GM18868 (cell line): Measurements from ENCODE around the gene NEUROD1.
A peak's percentile ranks its signal among the peaks of the same experiment; 100 is the strongest.

ENCODE experiments used
- ATAC-seq: cut with Tn5 transposase; IDR thresholded peaks from one replicate; pipeline ENCODE4 v1.9.1; 2021; ENCODE audit warnings: mild to moderate bottlenecking, moderate library complexity; ENCODE audit not compliant: unreplicated experiment

The NEUROD1 gene

GRCh38 chr2:181643151-181643550 is 37.2 kb downstream of the NEUROD1 start:
- ATAC-seq, result no peak

- ATAC-seq, result no peak
Observed at GRCh38 chr2:181642086-181642485, 38.2 kb downstream of the NEUROD1 start.

GRCh38 chr2:181639686-181640085 is 40.6 kb downstream of the NEUROD1 start:
- ATAC-seq, result no peak

DNA sequence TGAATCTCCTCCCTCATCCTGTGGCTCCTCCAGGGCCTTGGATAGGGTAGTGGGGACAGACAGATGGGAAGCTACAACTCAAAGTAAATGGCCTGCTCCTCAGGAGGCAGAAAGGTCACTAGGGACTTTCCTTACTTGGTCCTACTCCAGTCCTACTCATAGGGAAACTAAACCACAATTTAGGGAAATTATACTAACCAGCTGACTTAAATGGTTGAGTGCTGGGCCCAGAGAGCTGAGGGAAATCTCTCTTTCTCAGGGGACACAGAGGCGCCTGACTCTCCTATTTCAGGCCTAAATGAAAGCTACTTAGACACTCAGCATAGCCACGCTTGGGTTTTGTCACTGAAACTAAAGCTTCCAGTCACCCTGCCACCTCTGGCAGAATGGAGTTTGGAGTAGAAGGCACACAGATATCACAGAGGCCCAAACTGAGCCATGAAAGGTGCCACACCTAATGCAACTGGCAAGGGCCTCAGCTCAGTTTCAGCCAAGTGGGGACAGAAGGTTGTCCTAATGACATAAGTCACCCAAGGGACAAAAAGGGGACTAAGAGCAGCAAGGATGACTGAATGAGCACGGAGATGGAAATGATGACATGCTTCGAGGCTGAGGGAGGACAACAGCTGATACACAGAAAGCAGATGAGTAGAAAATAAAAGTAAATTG is 47.5 kb downstream of the NEUROD1 start:
- peak; percentile 82 for ATAC-seq

DNA sequence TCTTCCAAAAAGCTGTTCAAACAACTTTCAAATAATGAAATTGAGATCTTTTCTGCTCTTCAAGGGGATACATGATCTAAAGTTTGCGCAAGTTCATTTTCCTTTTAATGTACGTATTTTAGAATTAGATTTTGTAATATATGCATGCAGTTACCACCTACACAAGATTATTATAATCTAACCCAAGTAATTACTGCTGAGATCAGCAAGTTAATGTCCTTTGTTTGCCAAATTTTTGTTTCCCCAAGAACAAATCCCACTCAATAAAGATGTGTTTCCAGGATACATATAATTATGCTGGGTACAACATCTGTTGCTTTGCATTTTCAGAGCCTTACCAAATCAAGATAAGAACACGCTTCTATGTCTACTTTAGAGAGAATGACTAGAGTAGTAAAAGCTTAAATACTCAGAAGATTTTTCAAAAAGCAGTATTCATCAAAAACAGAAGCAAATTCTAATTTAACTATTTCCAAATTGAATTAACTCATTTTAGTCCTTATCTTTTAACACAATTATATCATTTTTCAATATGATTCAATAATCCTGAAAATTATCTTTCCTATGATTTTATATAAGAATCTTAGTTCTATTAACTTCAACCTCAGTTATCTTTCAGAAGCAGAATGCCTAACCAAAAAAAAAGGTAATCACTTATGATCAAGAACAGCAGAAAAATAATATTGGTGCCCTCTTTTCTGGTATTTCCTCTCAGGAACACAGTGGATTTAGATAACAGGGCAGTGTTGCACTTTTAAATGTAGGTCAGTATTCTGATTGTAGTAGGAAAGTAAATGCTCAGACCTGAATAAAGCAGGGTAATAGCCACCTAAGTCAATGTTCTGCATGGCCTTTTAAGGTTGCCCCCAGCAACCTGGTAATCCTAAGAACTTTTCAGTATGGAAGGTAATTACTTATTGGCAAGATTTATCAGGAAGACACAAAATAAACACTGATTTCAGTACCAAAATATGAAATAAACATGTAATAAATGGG is 51.4 kb downstream of the NEUROD1 start:
- ATAC-seq, result no peak

- no peak for ATAC-seq
Observed at GRCh38 chr2:181627545-181627944, 52.8 kb downstream of the NEUROD1 start.

DNA sequence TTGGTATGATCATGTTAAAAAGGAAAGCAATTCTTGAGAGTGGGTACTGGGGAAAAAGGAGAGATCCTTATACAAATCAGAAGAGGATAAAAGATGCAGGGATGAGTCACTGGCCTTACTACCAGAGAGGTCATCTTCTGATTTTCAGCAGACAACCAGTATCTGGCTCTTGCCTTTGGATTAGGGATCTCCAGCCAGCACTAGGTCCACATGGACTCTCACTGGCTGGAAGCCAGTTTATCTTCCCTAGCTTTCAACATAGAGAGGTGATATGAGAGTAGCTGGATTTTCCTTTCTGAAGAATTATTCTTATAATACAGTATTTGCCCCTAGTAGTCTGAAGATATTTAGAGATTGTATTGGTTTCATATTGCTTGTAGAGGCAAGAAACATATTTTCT is 53.6 kb downstream of the NEUROD1 start:
- ATAC-seq, result no peak
